Stomach (tissue), 4 donors: ENCODE data around the gene TP73.

Experiments
- EP300 ChIP-seq: sonication (generic); formaldehyde crosslinking; IDR thresholded peaks from one replicate; pipeline ENCODE4 v1.6.1; 2017; ENCODE audit warnings: antibody characterized with exemption
- POLR2A ChIP-seq, 4 donors: fragments of 450-650 bp; IDR thresholded peaks; one replicate each; pipeline ENCODE4 v1.6.1; 2016; ENCODE audit warnings: antibody characterized with exemption in 4 of 4, control low read depth in 2 of 4, mild to moderate bottlenecking in 1 of 4, moderate library complexity in 1 of 4

GRCh38 chr1:3745590-3746381 lies 93.5 kb downstream of the TP73 start:
- TF ChIP-seq EP300 = no peak
- TF ChIP-seq POLR2A (IDR thresholded peaks at IDR 0.05) = no peak
